GM18861 (cell line): Measurements from ENCODE around the gene DNAJC4.

ENCODE experiments used
- ATAC-seq: cut with Tn5 transposase; IDR thresholded peaks from one replicate; pipeline ENCODE4 v1.9.1; 2021; ENCODE audit not compliant: unreplicated experiment

DNAJC4 gene, protein sequence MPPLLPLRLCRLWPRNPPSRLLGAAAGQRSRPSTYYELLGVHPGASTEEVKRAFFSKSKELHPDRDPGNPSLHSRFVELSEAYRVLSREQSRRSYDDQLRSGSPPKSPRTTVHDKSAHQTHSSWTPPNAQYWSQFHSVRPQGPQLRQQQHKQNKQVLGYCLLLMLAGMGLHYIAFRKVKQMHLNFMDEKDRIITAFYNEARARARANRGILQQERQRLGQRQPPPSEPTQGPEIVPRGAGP

DNA sequence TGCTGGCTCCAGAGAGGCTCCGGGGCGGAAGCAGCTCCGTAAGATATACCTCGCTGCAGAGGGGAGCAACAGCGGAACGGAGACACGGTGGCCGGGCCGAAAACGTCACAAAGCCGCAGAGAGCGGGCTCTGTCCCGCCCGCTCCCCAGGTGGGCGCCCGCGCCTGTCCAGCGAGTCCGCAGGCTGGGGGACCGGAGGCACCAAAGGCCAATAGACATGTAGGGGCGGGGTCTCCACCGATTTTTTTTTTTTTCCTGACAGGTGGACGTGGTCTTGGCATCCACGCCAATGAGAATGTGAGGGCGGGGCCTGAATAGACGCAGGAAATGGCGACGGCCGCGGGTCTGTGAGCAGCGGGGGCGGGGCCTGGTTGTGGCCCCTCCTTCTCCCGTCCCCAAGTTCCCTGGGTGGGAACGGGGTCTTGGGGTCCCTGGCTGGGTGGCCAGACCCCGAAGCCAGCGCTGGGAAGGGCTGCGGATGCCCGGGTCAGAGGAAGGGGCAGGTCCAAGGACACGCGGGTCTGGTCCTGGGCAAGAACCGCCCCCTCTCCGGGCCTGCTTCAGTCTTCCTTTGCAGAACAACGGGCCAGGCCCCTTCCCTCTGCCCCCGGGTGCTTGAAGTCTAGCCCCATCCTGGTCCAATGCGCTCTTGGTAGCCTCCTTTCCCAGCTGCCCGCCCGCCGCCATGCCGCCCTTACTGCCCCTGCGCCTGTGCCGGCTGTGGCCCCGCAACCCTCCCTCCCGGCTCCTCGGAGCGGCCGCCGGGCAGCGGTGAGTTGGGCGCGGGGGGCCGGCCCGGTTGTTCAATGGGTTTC, at the start of gene DNAJC4:
TSS of gene DNAJC4 (plus strand) at position 378 of the 814 bp plus-strand sequence. CDS start at position 685, 307 bp downstream.
- no peak for ATAC-seq

DNA sequence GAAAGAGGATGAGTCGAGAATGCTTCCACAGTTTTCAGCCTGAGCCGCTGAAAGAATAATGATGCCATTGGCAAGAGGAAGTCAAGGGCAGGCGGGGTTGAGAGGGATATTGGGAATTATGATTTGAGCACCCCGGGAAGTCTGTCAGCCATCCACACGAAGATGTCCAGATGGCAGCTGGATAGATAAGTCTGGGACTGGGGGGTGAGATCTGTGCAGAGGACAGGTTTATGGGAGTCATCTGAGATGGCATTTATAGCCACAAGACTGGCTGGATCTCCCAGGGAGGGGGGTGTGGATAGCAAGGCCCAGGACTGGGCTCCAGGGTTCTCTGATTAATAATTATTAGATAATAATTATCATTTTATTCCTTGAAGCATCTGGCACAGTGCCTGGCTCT, 49.5 kb upstream of the DNAJC4 start:
- no peak for ATAC-seq

DNA sequence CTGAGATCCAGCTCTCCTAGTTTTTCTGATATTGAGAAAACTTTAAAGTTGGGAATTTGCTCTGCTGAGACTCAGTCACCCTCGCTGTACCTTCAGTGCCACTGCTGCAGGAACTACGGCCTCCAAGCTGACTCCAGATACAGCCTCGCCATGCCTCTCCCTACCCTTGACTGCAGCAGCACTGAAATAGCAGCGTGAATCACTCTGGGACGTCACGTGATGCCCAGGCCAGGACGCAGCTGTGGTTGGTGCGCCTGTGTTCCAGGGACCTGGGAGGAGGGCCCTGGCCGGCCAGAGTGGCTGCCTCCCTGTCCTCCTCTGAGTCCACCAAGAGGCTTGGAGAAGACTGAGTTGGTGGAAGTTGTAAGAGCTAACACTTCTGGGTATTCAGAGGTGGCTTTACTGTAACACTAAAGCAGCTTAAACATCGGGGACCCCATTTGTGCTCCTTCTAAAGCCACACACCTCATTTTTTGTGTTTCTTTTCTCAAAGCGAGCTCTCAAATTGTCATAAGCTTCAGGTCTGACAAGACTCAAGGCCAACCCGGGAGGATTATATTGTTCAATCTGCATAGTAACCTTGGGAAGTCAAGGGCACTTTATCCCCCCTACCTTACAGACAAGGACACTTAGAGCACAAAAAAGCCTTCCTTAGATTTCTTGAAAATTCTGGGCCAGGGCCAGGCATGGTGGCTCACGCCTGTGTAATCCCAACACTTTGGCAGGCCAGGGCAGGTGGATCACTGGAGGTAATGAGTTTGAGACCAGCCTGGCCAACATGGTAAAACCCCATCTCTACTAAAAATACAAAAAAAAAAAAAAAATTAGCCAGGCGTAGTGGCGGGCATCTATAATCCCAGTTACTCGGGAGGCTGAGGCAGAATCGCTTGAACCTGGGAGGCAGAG, 48.6 kb upstream of the DNAJC4 start:
- ATAC-seq: no peak

DNA sequence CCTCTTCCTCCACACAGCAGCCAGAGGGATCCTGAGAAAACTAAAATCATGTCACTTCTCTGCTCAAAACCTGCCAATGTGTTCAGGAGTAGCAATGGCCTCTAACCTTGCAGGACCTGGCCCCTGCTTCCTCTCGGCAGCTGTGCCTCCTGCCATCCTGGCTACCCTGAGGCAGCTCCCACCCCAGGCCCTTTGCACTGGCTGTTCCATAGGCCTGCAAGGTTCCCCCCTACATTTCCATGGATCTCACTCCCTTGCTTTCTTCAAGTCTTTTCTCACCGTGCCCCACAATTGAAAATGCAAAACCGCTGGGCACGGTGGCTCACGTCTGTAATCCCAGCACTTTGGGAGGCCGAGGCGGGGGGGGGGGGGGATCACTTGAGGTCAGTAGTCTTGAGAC, 46.5 kb upstream of the DNAJC4 start:
- ATAC-seq: no peak

DNA sequence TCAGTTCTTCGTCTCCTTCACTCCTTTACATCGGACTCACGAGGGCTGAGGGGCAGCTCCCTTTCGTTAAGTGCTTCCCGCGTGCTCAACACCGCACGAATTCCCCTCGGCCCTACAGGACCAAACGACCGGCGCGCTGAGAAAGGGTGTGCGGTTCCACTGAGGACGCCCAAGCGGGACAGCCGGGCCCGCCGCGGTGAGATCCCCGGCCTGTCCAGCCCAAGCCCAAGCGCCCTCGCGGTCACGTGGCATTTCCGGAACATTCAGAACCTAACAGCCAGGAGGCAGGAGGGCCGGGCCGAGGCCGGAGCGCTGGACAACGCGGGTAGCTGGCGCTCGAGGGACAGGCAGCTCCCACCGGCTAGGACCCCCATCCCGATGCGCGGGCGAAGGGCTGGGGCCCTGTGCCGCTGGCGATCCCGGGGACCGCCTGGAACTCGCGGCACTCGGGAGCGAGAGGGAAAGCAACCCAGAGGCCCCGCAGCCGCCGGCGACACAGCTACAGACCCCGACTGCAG, 45.1 kb upstream of the DNAJC4 start:
- peak; percentile 11 for ATAC-seq

DNA sequence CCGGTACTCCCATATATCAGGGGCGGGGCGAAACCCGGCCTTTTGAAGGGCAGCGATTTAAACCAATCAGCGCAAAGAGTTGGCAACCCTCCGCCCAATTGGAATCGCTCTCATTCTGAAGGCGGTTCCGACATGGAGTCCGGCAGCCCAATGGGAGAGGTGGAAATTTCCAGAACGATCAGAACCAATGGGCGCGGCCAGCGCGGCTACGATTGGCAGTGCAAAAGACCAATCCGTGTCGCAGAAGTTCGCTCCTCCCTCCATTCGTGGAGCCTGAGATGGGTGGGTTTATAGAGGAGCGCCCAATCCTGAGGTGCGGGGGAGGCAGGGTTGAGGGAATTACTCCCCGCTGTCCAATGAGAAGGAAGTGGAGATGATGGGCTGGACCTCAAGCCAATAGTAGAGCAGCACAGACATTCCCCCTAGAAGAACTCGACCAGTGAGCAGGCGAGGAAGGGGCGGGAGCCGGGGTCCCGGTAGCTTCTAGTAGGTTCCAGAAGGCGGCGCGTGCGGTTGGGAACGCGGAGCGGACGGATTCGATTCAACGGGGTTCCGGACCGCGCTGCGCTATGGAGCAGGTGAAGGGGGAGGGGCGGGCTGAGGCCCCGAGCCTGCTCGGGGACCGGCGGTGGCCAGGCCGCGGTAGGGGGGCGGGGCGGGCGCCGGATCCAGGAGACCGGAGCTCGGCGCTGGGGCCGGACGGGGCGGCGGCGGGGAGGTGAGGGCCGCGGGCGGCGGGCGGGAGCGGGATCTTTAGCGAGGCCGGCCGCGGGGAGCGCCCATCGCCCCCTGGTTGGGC, 44.5 kb upstream of the DNAJC4 start, which contains the start of gene STIP1:
TSS of gene STIP1 (plus strand) at position 479 of the 799 bp plus-strand sequence. CDS start at position 570, 91 bp downstream.
- peak; percentile 81 for ATAC-seq

DNA sequence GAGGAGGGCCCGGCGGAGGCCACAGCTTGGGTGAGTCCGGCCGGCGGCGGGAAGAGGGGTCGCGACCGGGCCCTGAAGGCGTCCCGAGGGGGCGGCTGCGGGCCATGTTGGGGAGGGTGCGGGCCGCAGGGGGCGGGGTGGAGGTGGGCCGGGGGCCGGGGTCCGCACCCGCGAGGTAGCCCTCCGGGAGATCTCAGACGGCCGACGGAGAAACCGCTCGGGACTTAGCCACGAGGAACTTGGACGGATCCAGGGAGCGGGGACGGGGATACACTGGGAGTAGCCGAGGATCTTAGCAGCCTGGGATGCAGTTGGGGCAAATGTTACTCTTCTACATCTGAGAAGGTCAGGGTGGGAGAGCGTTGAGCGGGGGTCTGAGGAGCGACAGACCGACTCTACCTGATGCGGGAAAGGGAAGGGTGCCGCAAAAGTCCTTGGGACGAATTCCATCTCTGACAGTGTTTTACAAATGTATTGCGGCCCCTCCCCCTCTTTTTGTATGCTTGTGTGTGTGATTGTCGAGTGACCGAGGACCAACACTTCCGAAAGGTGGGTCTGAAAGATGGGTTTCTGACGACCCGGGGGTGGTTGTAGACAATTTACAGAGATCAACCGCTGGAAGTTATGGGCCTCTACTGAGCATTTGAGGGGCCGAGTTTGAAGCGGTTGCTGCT, 43.7 kb upstream of the DNAJC4 start:
- ATAC-seq: no peak

DNA sequence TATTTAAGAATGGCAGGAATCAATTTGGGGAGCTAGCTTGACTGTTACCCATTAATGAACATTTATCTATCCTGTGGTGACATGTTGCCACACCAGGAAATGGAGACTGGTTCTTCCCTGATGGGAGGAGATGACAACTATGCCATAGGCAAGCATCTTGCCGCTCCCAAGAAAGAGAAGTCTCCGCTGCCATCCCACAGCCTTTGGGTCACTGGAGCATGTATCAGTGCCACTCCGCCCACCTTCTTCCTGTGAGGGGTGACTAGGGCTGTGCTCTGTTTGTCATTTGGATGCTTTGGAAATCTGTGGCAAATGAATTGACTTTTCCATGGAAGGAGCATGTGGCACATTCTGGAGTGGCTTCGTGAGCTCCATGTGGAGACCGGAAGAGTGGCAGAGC, 37.9 kb upstream of the DNAJC4 start:
- no peak for ATAC-seq

DNA sequence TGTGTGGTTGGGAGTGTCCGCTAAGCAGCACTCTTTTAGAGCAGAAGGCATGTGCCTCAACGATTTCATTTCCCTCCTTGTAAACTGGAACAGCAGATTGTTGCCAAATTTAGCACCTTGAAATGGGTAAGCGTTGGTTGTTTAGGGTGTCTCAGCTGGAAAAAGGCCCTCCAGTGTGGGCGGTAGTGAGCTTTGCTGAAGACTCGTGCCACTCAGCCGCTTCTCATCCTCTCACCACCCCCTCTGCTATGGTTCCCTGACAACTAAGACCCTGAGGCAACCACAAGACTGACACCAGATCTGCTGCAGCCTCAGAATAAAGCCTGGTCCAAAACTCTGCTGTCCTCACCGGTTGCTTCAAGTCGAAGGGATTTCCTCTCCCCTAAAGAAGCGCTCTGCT, 33.7 kb upstream of the DNAJC4 start:
- no peak for ATAC-seq

DNA sequence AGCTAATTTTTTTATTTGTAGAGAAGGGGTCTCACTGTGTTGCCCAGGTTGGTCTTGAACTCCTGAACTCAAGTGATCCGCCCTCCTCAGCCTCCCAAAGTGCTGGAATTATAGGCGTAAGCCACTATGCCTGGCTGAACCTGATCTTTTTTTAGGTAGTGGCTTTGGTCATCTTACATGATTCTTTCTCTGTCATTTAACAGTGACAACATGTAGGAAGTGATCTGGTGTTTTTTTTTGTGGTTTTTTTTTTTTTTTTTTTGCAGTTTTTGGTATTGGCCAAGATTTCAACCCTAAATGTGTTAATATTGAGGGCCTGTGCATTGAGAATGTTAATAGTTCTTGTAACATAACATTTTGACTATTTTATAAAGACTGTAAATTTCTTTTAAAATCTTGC, 31.8 kb upstream of the DNAJC4 start:
- ATAC-seq: no peak

DNA sequence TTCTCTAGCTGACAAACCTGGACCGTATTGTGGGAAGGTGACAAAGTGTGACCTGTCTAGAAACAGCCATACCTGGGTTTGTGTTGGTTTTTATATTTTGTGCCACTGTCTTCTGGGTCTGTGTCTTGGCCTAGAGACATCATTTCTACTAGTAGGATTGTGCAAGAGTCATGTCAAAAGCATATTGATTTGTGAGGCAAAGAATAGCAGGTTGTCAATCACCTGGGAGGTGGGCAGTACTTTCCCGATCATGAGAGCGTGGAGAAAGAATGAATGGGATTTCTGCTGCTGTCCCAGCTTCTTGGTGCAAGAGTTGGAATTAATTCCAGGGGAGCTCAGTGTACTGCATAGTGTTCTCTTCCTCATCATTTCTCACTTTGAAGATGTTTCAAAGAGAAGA, 28.8 kb upstream of the DNAJC4 start:
- no peak for ATAC-seq

DNA sequence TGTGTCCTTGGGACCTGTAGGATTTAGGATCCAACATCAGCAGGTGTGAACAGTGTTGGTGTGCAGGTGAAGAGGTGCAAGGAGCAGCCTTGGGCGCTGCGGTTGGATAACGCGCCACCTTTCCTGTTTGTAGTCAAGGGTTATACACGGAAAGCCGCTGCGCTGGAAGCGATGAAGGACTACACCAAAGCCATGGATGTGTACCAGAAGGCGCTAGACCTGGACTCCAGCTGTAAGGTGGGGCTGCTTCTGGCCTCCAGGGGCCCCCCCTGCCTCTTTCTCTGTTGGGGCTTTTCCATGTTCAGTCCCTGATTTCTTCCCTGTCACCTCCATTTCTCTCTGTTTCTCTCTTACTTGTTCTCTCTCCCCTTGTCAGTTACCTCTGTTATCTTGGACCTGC, 27.4 kb upstream of the DNAJC4 start:
- ATAC-seq: no peak

DNA sequence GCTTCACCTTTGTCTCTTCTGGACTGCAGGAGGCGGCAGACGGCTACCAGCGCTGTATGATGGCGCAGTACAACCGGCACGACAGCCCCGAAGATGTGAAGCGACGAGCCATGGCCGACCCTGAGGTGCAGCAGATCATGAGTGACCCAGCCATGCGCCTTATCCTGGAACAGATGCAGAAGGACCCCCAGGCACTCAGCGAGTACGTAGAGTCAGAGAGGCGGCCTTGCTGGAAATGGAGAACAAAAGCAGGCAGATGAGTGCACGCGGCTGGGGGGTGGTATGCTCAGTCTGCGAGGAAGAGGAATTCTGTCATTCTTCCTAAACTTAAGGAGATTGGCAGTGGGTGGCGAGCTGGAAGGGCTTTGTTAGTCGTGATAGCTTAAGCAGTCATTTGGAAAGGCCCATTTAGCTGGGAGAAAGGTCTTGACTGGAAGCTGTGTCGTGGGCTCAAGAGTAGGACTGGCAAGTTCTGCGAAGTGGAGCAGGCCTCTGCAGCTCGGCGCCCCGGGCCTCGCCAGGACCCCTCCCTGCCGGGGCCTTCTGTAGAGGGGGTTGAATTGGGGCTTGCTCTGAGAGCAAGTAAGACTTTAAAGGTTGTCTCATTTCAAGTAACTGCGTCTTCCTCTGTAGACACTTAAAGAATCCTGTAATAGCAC, 26.8 kb upstream of the DNAJC4 start:
- no peak for ATAC-seq

DNA sequence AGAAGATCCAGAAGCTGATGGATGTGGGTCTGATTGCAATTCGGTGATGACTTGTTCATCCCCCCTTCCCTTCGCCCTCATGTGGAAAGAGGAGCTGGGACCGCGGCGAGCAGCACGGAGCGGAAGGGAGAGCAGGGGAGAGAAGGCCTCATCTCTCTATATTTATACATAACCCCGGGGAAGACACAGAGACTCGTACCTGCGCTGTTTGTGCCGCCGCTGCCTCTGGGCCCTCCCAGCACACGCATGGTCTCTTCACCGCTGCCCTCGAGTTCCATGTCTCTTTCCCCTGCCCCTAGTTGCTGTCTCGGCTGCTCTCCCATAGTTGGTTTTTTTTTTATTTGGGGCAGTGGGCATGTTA, 26.3 kb upstream of the DNAJC4 start:
- ATAC-seq: no peak

DNA sequence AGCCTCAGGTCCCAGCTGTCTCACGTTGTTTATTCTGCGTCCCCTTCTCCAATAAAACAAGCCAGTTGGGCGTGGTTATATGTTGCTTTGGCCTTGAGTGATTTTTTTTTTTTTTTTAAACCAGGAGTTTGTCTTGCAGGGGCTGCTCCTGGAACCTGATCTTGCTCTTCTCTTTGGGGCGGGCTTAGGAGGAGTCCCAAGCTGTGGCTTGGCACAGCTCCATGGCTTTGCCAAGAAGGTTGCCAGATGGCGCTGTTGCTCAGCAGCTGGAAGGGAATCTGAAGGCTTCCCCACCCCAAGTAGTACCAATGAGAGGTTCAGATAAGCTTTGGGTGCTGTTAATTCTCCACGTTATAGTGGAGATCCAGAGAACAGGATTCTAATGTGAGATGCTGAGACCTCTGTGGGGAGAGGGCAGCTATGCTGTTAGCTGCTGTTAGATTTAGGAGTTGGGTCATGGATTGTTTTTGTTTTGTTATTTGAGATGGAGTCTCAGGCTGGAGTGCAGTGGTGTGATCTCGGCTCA, 25.8 kb upstream of the DNAJC4 start:
- no peak for ATAC-seq

DNA sequence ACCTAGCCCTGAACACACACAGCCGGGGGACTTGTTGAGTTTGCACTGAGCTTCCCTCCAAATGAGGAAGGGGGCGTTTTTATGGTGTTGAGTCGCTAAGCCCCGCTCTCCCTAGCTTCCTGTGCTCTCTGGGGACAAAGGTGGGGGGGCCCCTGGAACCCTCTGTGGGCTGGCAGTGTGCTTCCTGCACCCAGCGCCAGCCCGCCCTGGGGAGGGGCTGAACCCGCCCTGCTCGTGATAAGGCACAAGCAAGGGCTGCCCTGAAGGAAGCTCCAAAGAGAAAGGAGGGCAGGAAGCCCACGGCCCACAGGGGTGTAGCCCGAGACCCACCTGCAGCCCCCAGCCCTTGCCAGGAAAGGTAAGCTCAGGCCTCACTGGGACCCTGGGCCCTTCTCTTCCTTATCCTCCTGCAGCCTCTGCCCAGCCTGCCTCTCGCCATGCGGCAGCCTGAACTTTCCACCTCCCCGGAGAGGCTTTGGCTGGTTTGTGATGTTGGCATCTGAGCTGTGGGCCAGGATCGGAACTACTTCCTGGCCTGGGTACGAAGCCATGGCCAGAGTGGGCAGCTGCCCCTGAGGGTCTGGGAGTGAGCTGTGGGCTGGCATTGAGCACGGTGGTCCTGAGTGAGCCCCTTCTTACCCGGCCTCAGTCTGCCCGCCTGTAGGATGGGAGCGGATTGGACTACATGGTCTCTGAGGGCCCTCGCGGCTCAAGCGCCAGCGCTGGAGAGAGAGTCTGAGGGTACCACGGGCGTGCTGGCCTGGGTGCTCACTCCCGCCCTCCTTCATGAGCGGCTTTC, 23.7 kb upstream of the DNAJC4 start, which contains the start of gene FERMT3:
TSS of gene FERMT3 (plus strand) at position 265 of the 799 bp plus-strand sequence. CDS start 644 bp downstream, outside the sequence.
- peak; percentile 38 for ATAC-seq

DNA sequence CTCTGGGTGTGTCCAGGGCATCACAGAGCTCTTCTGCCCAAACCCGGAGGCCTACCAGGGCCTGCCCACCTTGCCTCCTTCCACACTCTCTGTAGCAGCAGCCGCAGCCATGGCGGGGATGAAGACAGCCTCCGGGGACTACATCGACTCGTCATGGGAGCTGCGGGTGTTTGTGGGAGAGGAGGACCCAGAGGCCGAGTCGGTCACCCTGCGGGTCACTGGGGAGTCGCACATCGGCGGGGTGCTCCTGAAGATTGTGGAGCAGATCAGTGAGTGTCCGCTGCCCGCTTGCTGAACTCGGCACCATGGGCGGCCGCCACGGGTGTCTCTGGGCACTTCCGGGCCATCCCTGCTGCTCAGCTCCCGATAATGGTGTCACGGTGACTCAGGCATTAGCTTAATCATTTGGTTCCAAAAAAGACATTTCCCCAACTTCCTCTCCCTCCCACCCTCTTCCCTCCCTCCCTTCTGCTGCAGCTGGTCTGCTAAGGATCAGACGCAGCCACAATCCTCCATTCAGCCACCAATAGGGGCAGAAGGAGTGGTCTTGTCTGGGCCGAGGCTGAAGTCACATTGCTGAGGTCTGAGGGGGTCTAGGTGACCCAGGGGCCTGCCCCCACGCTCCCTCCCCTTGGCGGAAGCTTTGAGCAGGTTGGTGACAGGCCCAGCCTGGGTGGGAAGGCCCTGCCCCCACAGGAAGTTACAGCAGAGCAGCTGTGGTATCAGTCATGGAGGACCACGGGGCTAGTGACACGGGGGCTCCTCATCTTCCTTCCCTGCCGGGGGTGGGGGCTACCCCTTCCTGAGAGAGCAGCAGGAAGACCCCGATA, 22.9 kb upstream of the DNAJC4 start:
- peak; percentile 47 for ATAC-seq
